Lung (tissue), 12 donors: ENCODE results near the gene COL18A1. TPM values are rescaled to one million over a fixed set of nuclear protein-coding genes. Genes with fewer than 3 reads are reported as not detected.

ENCODE experiments used
- ATAC-seq: fragments of 200-7000 bp; cut with Tn5 transposase; one replicate; pipeline ENCODE4 v1.9.1; 2020; ENCODE audit warnings: moderate number of reproducible peaks; ENCODE audit not compliant: insufficient read depth, low FRiP score
- DNase-seq, 3 donors: peaks; one replicate each; pipeline ENCODE4 v3.0.0-alpha.2; 2013 to 2017
- H3K27ac ChIP-seq, 2 donors: one replicate each; pipeline ENCODE4 v1.5.1; 2013; ENCODE audit warnings: mild to moderate bottlenecking in 2 of 2, moderate library complexity in 2 of 2, control low read depth in 1 of 2, inconsistent platforms in 1 of 2, low read depth in 1 of 2, low read length in 1 of 2
- H3K27me3 ChIP-seq, 3 donors: one replicate each; pipeline ENCODE4 v1.5.1; 2013; ENCODE audit warnings: low read length in 2 of 3; ENCODE audit not compliant: control insufficient read depth in 3 of 3, insufficient read depth in 3 of 3
- H3K36me3 ChIP-seq, 4 donors: one replicate each; pipeline ENCODE4 v1.5.1; 2013; ENCODE audit warnings: low read length in 4 of 4, mild to moderate bottlenecking in 1 of 4, moderate library complexity in 1 of 4; ENCODE audit not compliant: control insufficient read depth in 4 of 4, insufficient read depth in 4 of 4
- H3K4me1 ChIP-seq, 5 donors: one replicate each; pipeline ENCODE4 v1.5.1; 2013; ENCODE audit warnings: low read length in 5 of 5, mild to moderate bottlenecking in 2 of 5, moderate library complexity in 1 of 5; ENCODE audit not compliant: control insufficient read depth in 5 of 5, insufficient read depth in 5 of 5
- H3K4me3 ChIP-seq: one replicate; pipeline ENCODE4 v1.5.1; 2013; ENCODE audit warnings: mild to moderate bottlenecking, control low read depth, moderate library complexity
- H3K9ac ChIP-seq, 2 donors: one replicate each; pipeline ENCODE4 v1.5.1; 2013; ENCODE audit warnings: low read length in 2 of 2, control low read depth in 1 of 2; ENCODE audit not compliant: insufficient read depth in 1 of 2
- H3K9me3 ChIP-seq, 4 donors: one replicate each; pipeline ENCODE4 v1.5.1; 2013; ENCODE audit warnings: low read length in 3 of 4, mild to moderate bottlenecking in 1 of 4, moderate library complexity in 1 of 4; ENCODE audit not compliant: control insufficient read depth in 4 of 4, insufficient read depth in 3 of 4
- WGBS, 2 donors: extraction: QIAGEN DNeasy Blood & Tissue Kit; methylation state at CpG; one replicate each; pipeline ENCODE4 v1.1.7; 2013; 5-methylcytosine and 5-hydroxymethylcytosine counted together
- polyA plus RNA-seq, 2 donors: library from polyadenylated mRNA; stranded (reverse); fragments of 200-250 nt; gene quantifications; one replicate each; pipeline ENCODE4 v1.2.1, GENCODE V29; 2013
- total RNA-seq, 2 donors: library from RNA; depleted of rRNA in 1 of 2; stranded (reverse); fragments of >200 nt in 1 of 2; gene quantifications; one replicate each; pipeline ENCODE4 v1.2.1, GENCODE V29; 2014 to 2021
- TF ChIP-seq, protein P1 (sequence below): IDR thresholded peaks from 2 replicates; pipeline ENCODE4 v1.5.1; 2012; ENCODE audit warnings: mild to moderate bottlenecking; ENCODE audit errors: control extremely low read depth, extremely low read depth
- donor health status: control.
- donor health status: control.
- donor health status: Bipolar disorder and iron deficiency.
- donor health status: healthy.
- donor health status: DM: yes; HTN: yes; CAD: no.

Gene COL18A1
- total and polyA plus RNA-seq, 4 donors: 42.7 to 102 (median 45.8) TPM

DNA sequence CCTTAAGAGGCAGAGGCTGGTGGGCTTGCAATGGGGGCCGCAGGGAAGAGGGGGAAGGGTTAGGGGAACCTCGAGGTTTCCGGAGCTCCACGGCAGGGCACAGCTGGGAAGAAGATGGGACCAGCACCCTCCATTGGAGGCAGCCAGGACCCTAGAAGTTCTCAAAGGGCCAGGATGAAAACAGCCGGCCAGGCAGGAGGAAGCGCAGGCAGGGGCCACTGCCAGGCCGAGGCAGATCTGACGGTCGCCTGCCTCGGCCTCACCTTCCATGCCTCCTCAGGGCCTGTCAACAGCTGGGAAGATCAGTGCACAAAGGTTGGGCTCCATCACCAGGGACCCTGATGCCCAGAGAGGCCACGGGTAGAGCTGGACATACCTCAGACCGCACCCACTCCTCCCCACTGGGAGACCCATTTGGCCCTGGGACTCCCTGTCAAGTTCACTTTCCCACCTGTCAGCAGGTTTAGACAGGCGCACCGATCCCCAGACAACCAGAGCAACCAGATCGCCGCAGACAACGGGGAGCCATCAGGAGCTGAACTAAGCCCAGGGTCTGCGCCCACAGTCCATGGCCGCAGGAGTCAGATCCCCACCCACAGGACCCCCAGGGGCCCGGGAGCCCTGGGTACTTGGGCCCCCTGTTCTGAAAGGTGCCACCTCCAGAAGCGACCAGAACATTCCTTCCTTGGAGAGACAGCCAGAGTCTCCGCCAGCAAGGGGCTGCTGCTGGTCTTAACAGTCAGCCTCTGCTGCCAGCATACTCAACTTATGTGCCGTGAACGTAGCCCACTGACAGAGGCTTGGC, 135.0 kb downstream of the COL18A1 start:
- H3K36me3 ChIP-seq: peaks cover 0 to 3% (median 0%) of the 10 kb centered on the region in 4 donors
- DNase-seq (peak in 1 of 3 donors; percentile 9), ATAC-seq (no peak)
- no peak overlapping the region for H3K27ac ChIP-seq
- peaks cover 0 to 24% (median 11%) of the 10 kb centered on the region in 5 donors for H3K4me1 ChIP-seq
- H3K9ac ChIP-seq: no peak overlapping the region
- H3K27me3 ChIP-seq: no peaks in the 10 kb centered on the region
- TF ChIP-seq, protein P1, sequence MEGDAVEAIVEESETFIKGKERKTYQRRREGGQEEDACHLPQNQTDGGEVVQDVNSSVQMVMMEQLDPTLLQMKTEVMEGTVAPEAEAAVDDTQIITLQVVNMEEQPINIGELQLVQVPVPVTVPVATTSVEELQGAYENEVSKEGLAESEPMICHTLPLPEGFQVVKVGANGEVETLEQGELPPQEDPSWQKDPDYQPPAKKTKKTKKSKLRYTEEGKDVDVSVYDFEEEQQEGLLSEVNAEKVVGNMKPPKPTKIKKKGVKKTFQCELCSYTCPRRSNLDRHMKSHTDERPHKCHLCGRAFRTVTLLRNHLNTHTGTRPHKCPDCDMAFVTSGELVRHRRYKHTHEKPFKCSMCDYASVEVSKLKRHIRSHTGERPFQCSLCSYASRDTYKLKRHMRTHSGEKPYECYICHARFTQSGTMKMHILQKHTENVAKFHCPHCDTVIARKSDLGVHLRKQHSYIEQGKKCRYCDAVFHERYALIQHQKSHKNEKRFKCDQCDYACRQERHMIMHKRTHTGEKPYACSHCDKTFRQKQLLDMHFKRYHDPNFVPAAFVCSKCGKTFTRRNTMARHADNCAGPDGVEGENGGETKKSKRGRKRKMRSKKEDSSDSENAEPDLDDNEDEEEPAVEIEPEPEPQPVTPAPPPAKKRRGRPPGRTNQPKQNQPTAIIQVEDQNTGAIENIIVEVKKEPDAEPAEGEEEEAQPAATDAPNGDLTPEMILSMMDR: no peak
- WGBS, 2 donors: 94 to 95% methylated on average over 24 of the region's 24 CpGs
- H3K4me3 ChIP-seq: no peak overlapping the region
- no peaks in the 10 kb centered on the region for H3K9me3 ChIP-seq

DNA sequence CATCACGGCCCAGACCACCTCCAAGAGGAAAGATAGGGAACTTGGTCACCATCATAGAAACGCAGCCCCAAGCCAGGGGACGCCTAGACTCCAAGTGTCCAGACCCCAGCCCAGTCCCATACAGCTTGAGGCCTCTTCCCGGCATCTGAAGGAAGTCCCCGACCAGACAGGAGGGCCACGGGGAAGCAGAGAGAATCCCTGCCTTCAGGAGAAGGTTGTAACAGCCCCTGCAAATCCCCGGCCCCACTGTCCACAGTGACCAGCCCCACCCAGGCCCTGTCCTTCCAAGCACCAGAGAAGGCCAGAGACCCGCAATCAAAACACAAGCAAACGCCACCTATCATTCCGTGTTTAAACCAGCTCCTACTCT, 135.6 kb downstream of the COL18A1 start:
- Histone ChIP-seq H3K4me1 (peaks cover 0 to 21% (median 6%) of the 10 kb centered on the region in 5 donors), H3K36me3 (peaks cover 0 to 3% (median 0%) of the 10 kb centered on the region in 4 donors), H3K4me3 (no peak overlapping the region), H3K9ac (no peak overlapping the region), H3K27me3 (no peaks in the 10 kb centered on the region), H3K27ac (no peak overlapping the region), H3K9me3 (no peaks in the 10 kb centered on the region)
- TF ChIP-seq, protein P1: no peak
- ATAC-seq (no peak), DNase-seq (no peak)
- WGBS, 2 donors: 84 to 90% methylated on average over 10 of the region's 10 CpGs

DNA sequence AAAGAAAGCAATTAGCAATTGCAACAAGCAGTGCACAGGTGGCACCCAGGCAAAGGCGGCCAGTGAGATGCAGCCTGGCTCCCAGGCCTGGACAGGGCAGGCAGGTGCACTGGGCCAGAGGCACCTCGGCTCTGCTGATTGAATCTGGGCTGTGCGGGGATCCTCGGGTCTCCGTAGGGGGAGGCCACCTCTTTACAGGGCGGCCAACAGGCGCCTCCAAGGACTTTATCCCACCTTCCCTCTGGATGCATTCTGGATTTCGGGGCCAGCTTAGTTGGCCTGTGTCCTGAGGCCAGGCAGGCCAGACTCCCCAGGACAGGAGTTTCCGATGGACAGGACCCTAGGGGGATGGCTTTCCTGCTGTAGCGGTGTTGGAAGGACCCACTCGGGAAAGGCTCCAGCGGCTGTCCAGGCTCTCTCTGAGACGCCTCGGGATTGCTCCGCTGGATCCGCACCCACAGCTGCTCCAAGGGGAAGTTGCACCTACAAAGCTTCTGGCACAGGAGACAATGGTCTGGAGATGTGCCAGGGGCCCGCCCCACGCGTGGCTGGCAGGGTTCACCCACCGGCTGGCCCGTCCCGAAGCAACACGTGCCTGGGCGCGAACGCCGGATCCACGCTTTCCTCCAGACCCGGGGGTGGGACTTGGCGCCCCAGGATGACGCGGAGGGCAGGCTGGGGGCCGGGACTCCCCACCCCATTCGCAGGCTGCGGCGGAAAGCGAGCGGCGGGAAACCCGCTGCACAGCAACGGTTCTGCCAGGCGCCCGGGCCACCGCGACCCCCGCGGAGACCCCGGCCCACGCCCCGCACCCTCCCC, 136.5 kb downstream of the COL18A1 start:
- Histone ChIP-seq H3K27me3 (no peaks in the 10 kb centered on the region), H3K36me3 (peaks cover 0 to 3% (median 0%) of the 10 kb centered on the region in 4 donors), H3K9ac (no peak overlapping the region), H3K4me1 (peaks cover 0 to 21% (median 6%) of the 10 kb centered on the region in 5 donors), H3K9me3 (no peaks in the 10 kb centered on the region), H3K27ac (peak overlapping the region in 1 of 2 donors; percentile 44), H3K4me3 (peak overlapping the region; percentile 13)
- peak in 2 of 3 donors; percentile 32 to 59 for DNase-seq
- 19 to 28% methylated on average over 28 to 50 of the region's 50 CpGs for WGBS, 2 donors
- ATAC-seq: peak; percentile 53
- TF ChIP-seq, protein P1: no peak
